Endothelial cell (in vitro differentiated cells): ENCODE results near the gene GRAMD1B. TPM values are rescaled to one million over a fixed set of nuclear protein-coding genes. Genes with fewer than 3 reads are reported as not detected.

Experiments
- DNase-seq: peaks from one replicate; pipeline ENCODE4 v3.0.0; 2021; ENCODE audit warnings: low spot score
- H3K27ac Mint-ChIP-seq: one replicate; pipeline ENCODE4 v1.8.0; 2021; ENCODE audit warnings: mixed read lengths, inconsistent platforms; ENCODE audit not compliant: unreplicated experiment
- H3K27me3 Mint-ChIP-seq: one replicate; pipeline ENCODE4 v1.8.0; 2021; ENCODE audit warnings: mild to moderate bottlenecking, moderate library complexity, mixed read lengths, inconsistent platforms; ENCODE audit not compliant: unreplicated experiment
- H3K36me3 Mint-ChIP-seq: one replicate; pipeline ENCODE4 v1.8.0; 2021; ENCODE audit warnings: mild to moderate bottlenecking, low read depth, mixed read lengths, inconsistent platforms; ENCODE audit not compliant: unreplicated experiment
- H3K4me1 Mint-ChIP-seq: one replicate; pipeline ENCODE4 v1.8.0; 2021; ENCODE audit warnings: mild to moderate bottlenecking, mixed read lengths, inconsistent platforms; ENCODE audit not compliant: unreplicated experiment
- H3K4me3 Mint-ChIP-seq: one replicate; pipeline ENCODE4 v1.8.0; 2021; ENCODE audit warnings: mild to moderate bottlenecking, mixed read lengths, inconsistent platforms; ENCODE audit not compliant: unreplicated experiment
- H3K9me3 Mint-ChIP-seq: one replicate; pipeline ENCODE4 v1.8.0; 2021; ENCODE audit warnings: mixed read lengths, inconsistent platforms; ENCODE audit not compliant: unreplicated experiment
- CTCF ChIP-seq: fragments of 200-600 bp; sonication (generic); IDR thresholded peaks from one replicate; pipeline ENCODE4 v1.5.0; 2021; ENCODE audit warnings: antibody characterized with exemption; ENCODE audit not compliant: unreplicated experiment
- total RNA-seq: library from RNA; stranded (reverse); fragmentation: NEBNext Ultra II Directional; extraction: Animal tissue kit (Norgen Biotek cat#: 25700); gene quantifications from one replicate; pipeline ENCODE4 v1.2.1, GENCODE V29; 2021; ENCODE audit not compliant: unreplicated experiment

GRAMD1B gene
- total RNA-seq, 1 donor from 2014 or later = 49.6 TPM

DNA sequence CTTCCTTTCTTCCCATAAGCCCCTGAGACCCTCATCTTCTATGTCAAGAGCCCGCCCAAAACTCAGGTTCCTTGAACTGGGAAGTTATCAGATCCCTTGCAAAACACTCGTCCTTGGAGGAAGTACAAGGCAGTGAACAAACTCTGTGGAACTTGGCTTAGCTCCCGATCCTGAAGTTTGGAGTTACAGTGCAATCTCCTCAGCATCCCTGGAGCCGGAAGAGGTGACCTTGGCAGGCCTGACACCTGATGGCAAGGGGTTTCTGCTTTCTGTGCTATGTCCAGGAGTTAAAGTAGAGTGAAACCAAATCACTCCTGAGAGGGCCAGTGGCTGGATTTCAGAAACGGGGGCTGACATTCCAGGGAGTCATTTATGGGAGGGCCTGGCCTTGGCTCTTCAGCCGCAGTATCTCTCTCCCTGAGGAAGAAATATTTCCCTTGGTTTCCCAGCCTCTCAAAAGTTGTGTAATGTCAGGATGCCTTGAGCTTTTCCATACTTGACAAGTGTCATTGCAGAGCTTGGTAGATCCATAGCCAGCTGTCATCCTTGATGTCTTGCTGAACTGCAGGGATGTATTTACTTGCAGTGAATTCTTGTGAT, 1.9 kb upstream of the GRAMD1B start:
- peaks cover 54% of the 10 kb centered on the region for H3K4me1 Mint-ChIP-seq
- H3K4me3 Mint-ChIP-seq = no peak overlapping the region
- no peaks in the 10 kb centered on the region for H3K9me3 Mint-ChIP-seq
- TF ChIP-seq CTCF = no peak
- H3K36me3 Mint-ChIP-seq = peaks cover 7% of the 10 kb centered on the region
- DNase-seq = no peak
- H3K27me3 Mint-ChIP-seq = peaks cover 15% of the 10 kb centered on the region
- H3K27ac Mint-ChIP-seq = peak overlapping the region; percentile 43

- Mint-ChIP-seq H3K27me3 (peaks cover 15% of the 10 kb centered on the region), H3K36me3 (peaks cover 7% of the 10 kb centered on the region), H3K27ac (peak overlapping the region; percentile 86), H3K4me1 (peaks cover 59% of the 10 kb centered on the region), H3K4me3 (peak overlapping the region; percentile 94), H3K9me3 (no peaks in the 10 kb centered on the region)
- no peak for DNase-seq
- TF ChIP-seq CTCF = no peak
Observed at GRCh38 chr11:123429336-123429735, 733 bp upstream of the GRAMD1B start.

GRCh38 chr11:123430721-123431497, 840 bp downstream of the GRAMD1B start:
- no peaks in the 10 kb centered on the region for H3K9me3 Mint-ChIP-seq
- peak; percentile 68 for DNase-seq
- H3K27me3 Mint-ChIP-seq = peaks cover 15% of the 10 kb centered on the region
- H3K4me3 Mint-ChIP-seq = peak overlapping the region; percentile 86
- TF ChIP-seq CTCF = no peak
- H3K27ac Mint-ChIP-seq = no peak overlapping the region
- H3K36me3 Mint-ChIP-seq = peaks cover 7% of the 10 kb centered on the region
- peaks cover 59% of the 10 kb centered on the region for H3K4me1 Mint-ChIP-seq

DNA sequence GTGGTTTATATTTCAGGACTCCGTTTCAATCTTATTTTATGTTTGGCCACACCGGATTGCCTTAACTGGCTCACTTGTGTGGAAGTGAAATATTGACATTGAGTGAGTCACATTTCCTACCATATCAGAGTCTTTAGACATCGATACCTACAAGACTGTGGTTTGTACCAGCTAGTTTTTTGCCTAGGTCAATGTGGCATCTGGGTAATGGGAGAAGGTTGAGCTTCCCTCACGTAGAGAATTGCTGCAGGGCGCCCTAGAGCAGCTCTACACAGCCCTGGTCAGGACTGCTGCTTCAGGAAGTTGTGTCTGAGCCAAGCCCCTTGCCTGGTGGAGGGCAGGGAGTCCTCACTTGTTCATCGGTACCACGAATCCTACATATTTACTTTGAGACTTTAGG, 1.6 kb downstream of the GRAMD1B start:
- Mint-ChIP-seq H3K4me3 (peak overlapping the region; percentile 86), H3K36me3 (peaks cover 14% of the 10 kb centered on the region), H3K4me1 (peaks cover 55% of the 10 kb centered on the region), H3K27ac (peak overlapping the region; percentile 44), H3K9me3 (no peaks in the 10 kb centered on the region), H3K27me3 (peaks cover 15% of the 10 kb centered on the region)
- TF ChIP-seq CTCF = no peak
- no peak for DNase-seq

GRCh38 chr11:123434262-123434661, 4.2 kb downstream of the GRAMD1B start:
- peak; percentile 31 for DNase-seq
- H3K9me3 Mint-ChIP-seq = no peaks in the 10 kb centered on the region
- peaks cover 47% of the 10 kb centered on the region for H3K4me1 Mint-ChIP-seq
- no peak overlapping the region for H3K27ac Mint-ChIP-seq
- H3K36me3 Mint-ChIP-seq = peaks cover 24% of the 10 kb centered on the region
- no peak overlapping the region for H3K4me3 Mint-ChIP-seq
- TF ChIP-seq CTCF = peak; percentile 24
- H3K27me3 Mint-ChIP-seq = peaks cover 13% of the 10 kb centered on the region
